Neuron (in vitro differentiated cells): ENCODE data around the gene CHKA.

ENCODE experiments used
- H2AFZ ChIP-seq: one replicate; pipeline ENCODE4 v1.6.1; 2013; ENCODE audit warnings: low read depth, mild to moderate bottlenecking, inconsistent platforms, low read length, moderate library complexity
- H3K27me3 ChIP-seq: one replicate; pipeline ENCODE4 v1.6.1; 2013; ENCODE audit warnings: low read length; ENCODE audit not compliant: insufficient read depth
- H3K36me3 ChIP-seq: one replicate; pipeline ENCODE4 v1.6.1; 2013; ENCODE audit warnings: low read length; ENCODE audit not compliant: insufficient read depth
- H3K4me1 ChIP-seq: one replicate; pipeline ENCODE4 v1.6.1; 2013; ENCODE audit warnings: low read length; ENCODE audit not compliant: insufficient read depth
- H3K4me3 ChIP-seq: 2 replicates; pipeline ENCODE4 v1.5.1; 2013; ENCODE audit warnings: mild to moderate bottlenecking, low read length, moderate library complexity
- H3K9me3 ChIP-seq: one replicate; pipeline ENCODE4 v1.6.1; 2013; ENCODE audit warnings: low read length

CHKA gene

GRCh38 chr11:68071281-68072048, 49.7 kb downstream of the CHKA start:
- Histone ChIP-seq H3K36me3 (peaks cover 66% of the 10 kb centered on the region), H3K27me3 (no peaks in the 10 kb centered on the region), H2AFZ (no peak overlapping the region), H3K4me1 (no peaks in the 10 kb centered on the region), H3K4me3 (no peak overlapping the region), H3K9me3 (no peaks in the 10 kb centered on the region)

- H3K4me3 ChIP-seq, result no peak overlapping the region
- no peak overlapping the region for H2AFZ ChIP-seq
- no peaks in the 10 kb centered on the region for H3K9me3 ChIP-seq
- H3K36me3 ChIP-seq, result peaks cover 82% of the 10 kb centered on the region
- H3K4me1 ChIP-seq, result no peaks in the 10 kb centered on the region
- no peaks in the 10 kb centered on the region for H3K27me3 ChIP-seq
Measured at GRCh38 chr11:68067991-68068390, 53.2 kb downstream of the CHKA start.

- Histone ChIP-seq H2AFZ (no peak overlapping the region), H3K4me1 (no peaks in the 10 kb centered on the region), H3K27me3 (no peaks in the 10 kb centered on the region), H3K36me3 (peaks cover 86% of the 10 kb centered on the region), H3K4me3 (no peak overlapping the region), H3K9me3 (no peaks in the 10 kb centered on the region)
Measured at GRCh38 chr11:68066742-68067141, 54.4 kb downstream of the CHKA start.

GRCh38 chr11:68065841-68066240, 55.3 kb downstream of the CHKA start:
- Histone ChIP-seq H3K9me3 (no peaks in the 10 kb centered on the region), H3K4me1 (no peaks in the 10 kb centered on the region), H3K27me3 (no peaks in the 10 kb centered on the region), H2AFZ (no peak overlapping the region), H3K4me3 (no peak overlapping the region), H3K36me3 (peaks cover 86% of the 10 kb centered on the region)

GRCh38 chr11:68064926-68065325, 56.3 kb downstream of the CHKA start:
- H2AFZ ChIP-seq, result no peak overlapping the region
- no peaks in the 10 kb centered on the region for H3K4me1 ChIP-seq
- no peaks in the 10 kb centered on the region for H3K27me3 ChIP-seq
- no peaks in the 10 kb centered on the region for H3K9me3 ChIP-seq
- H3K4me3 ChIP-seq, result no peak overlapping the region
- peaks cover 82% of the 10 kb centered on the region for H3K36me3 ChIP-seq

- Histone ChIP-seq H3K4me3 (no peak overlapping the region), H3K9me3 (peaks cover 2% of the 10 kb centered on the region), H2AFZ (no peak overlapping the region), H3K4me1 (no peaks in the 10 kb centered on the region), H3K36me3 (peaks cover 65% of the 10 kb centered on the region), H3K27me3 (no peaks in the 10 kb centered on the region)
Measured at GRCh38 chr11:68061508-68061907, 59.7 kb downstream of the CHKA start.

- H3K4me3 ChIP-seq, result no peak overlapping the region
- no peaks in the 10 kb centered on the region for H3K4me1 ChIP-seq
- peaks cover 2% of the 10 kb centered on the region for H3K9me3 ChIP-seq
- H3K36me3 ChIP-seq, result peaks cover 34% of the 10 kb centered on the region
- H3K27me3 ChIP-seq, result no peaks in the 10 kb centered on the region
- H2AFZ ChIP-seq, result no peak overlapping the region
Measured at GRCh38 chr11:68057807-68058206, 63.4 kb downstream of the CHKA start.

GRCh38 chr11:68056317-68057285, 64.6 kb downstream of the CHKA start:
- peaks cover 22% of the 10 kb centered on the region for H3K36me3 ChIP-seq
- H3K9me3 ChIP-seq, result peaks cover 2% of the 10 kb centered on the region
- no peaks in the 10 kb centered on the region for H3K27me3 ChIP-seq

GRCh38 chr11:68053981-68054812, 67.0 kb downstream of the CHKA start:
- Histone ChIP-seq H2AFZ (no peak overlapping the region), H3K4me3 (no peak overlapping the region), H3K4me1 (no peaks in the 10 kb centered on the region), H3K27me3 (no peaks in the 10 kb centered on the region), H3K36me3 (peaks cover 10% of the 10 kb centered on the region), H3K9me3 (no peaks in the 10 kb centered on the region)

More at GRCh38 chr11:68056317-68057285, 64.6 kb downstream of the CHKA start:
- Histone ChIP-seq H2AFZ (no peak overlapping the region), H3K4me3 (no peak overlapping the region), H3K4me1 (no peaks in the 10 kb centered on the region)

- no peak overlapping the region for H2AFZ ChIP-seq
- H3K4me1 ChIP-seq, result no peaks in the 10 kb centered on the region
- no peak overlapping the region for H3K4me3 ChIP-seq
- H3K27me3 ChIP-seq, result no peaks in the 10 kb centered on the region
- no peaks in the 10 kb centered on the region for H3K9me3 ChIP-seq
- H3K36me3 ChIP-seq, result peaks cover 4% of the 10 kb centered on the region
Measured at GRCh38 chr11:68053117-68053516, 68.1 kb downstream of the CHKA start.

- H2AFZ ChIP-seq, result no peak overlapping the region
- no peak overlapping the region for H3K4me3 ChIP-seq
- H3K36me3 ChIP-seq, result no peaks in the 10 kb centered on the region
- H3K27me3 ChIP-seq, result no peaks in the 10 kb centered on the region
- H3K4me1 ChIP-seq, result no peaks in the 10 kb centered on the region
- H3K9me3 ChIP-seq, result no peaks in the 10 kb centered on the region
Measured at GRCh38 chr11:68052137-68052873, 68.9 kb downstream of the CHKA start.
